KMS-11 (cell line): ENCODE data around the gene R3HDM4.

Source experiments
- H2AFZ ChIP-seq: fragments of 200-600 bp; sonication (generic); 2 replicates; pipeline ENCODE4 v1.6.1; 2016; ENCODE audit warnings: antibody characterized with exemption, mixed run types, low read depth
- H3K27ac ChIP-seq: fragments of 200-600 bp; sonication (generic); 2 replicates; pipeline ENCODE4 v1.6.1; 2016; ENCODE audit warnings: mild to moderate bottlenecking, mixed run types
- H3K27me3 ChIP-seq: fragments of 200-600 bp; sonication (generic); 2 replicates; pipeline ENCODE4 v1.6.1; 2017; ENCODE audit warnings: mild to moderate bottlenecking, low read depth, mixed run types, moderate library complexity; ENCODE audit not compliant: insufficient read depth
- H3K36me3 ChIP-seq: fragments of 200-600 bp; sonication (generic); 2 replicates; pipeline ENCODE4 v1.6.1; 2017; ENCODE audit warnings: mild to moderate bottlenecking, mixed run types; ENCODE audit not compliant: insufficient read depth
- H3K4me1 ChIP-seq: fragments of 200-600 bp; sonication (generic); 2 replicates; pipeline ENCODE4 v1.6.1; 2016; ENCODE audit warnings: mild to moderate bottlenecking, low read depth, mixed run types; ENCODE audit not compliant: poor library complexity, severe bottlenecking
- H3K4me2 ChIP-seq: fragments of 200-600 bp; sonication (generic); 2 replicates; pipeline ENCODE4 v1.7.0; 2016; ENCODE audit warnings: mild to moderate bottlenecking, mixed run types
- H3K4me3 ChIP-seq: fragments of 200-600 bp; sonication (generic); IDR thresholded peaks from 2 replicates; pipeline ENCODE4 v1.6.1; 2017; ENCODE audit warnings: low read depth, low read length, mixed read lengths; ENCODE audit not compliant: insufficient read depth
- H3K79me2 ChIP-seq: fragments of 200-600 bp; sonication (generic); 2 replicates; pipeline ENCODE4 v1.6.1; 2016; ENCODE audit warnings: low read depth, mixed run types; ENCODE audit not compliant: insufficient read depth
- H3K9ac ChIP-seq: fragments of 200-600 bp; sonication (generic); 2 replicates; pipeline ENCODE4 v1.6.1; 2016; ENCODE audit warnings: mild to moderate bottlenecking, mixed run types
- H4K20me1 ChIP-seq: fragments of 200-600 bp; sonication (generic); 2 replicates; pipeline ENCODE4 v1.6.1; 2016; ENCODE audit warnings: mild to moderate bottlenecking, mixed run types; ENCODE audit not compliant: insufficient read depth
- TF ChIP-seq, protein P1 (sequence below): fragments of 200-600 bp; sonication (generic); conservative IDR thresholded peaks from 2 replicates; pipeline ENCODE4 v1.6.1; 2017; ENCODE audit warnings: low read depth, mild to moderate bottlenecking, antibody characterized with exemption, low read length, moderate library complexity, mixed read lengths

The R3HDM4 gene

DNA sequence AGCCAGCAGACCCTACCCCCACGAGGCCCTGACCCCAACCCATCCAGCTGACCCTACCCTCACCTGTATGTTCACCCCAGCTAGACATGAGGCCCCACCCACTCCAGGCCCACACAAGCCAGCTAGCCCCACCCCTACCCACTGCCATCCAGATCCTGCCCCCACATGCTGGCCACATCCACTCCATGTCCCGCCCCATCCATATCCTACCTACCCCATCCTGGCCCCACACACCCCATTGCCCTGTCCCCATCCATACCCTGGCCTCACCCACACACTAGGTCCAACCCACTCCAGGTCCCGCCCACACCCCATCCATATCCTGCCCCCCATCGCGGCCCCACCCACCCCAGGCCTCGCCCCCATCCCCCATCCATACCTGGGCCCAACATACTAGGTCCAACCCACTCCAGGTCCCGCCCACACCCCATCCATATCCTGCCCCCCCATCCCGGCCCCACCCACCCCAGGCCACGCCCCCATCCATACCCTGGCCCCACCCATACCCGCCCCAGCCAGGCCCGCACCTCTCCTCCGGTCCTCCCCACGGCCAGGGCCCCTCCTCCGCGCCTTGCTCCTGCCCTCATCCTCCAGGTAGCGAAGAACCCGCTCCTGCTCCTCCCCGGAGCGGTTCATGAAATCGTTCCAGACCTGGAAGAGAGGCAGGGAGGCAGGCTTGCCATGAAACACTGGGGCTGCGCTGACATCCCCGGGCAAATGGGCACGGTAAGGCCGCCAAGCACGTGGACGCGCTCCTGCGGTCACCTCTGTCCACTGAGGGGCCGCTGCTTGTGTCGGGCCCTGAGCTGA is 12.5 kb downstream of the R3HDM4 start:
- no peaks in the 10 kb centered on the region for H3K27me3 ChIP-seq
- no peak overlapping the region for H2AFZ ChIP-seq
- no peaks in the 10 kb centered on the region for H3K79me2 ChIP-seq
- H3K27ac ChIP-seq, result no peak overlapping the region
- H3K4me3 ChIP-seq, result no peak overlapping the region
- H3K9ac ChIP-seq, result no peak overlapping the region
- H3K4me2 ChIP-seq, result no peak overlapping the region
- no peaks in the 10 kb centered on the region for H4K20me1 ChIP-seq
- H3K36me3 ChIP-seq, result no peaks in the 10 kb centered on the region
- no peaks in the 10 kb centered on the region for H3K4me1 ChIP-seq
- TF ChIP-seq, protein P1, sequence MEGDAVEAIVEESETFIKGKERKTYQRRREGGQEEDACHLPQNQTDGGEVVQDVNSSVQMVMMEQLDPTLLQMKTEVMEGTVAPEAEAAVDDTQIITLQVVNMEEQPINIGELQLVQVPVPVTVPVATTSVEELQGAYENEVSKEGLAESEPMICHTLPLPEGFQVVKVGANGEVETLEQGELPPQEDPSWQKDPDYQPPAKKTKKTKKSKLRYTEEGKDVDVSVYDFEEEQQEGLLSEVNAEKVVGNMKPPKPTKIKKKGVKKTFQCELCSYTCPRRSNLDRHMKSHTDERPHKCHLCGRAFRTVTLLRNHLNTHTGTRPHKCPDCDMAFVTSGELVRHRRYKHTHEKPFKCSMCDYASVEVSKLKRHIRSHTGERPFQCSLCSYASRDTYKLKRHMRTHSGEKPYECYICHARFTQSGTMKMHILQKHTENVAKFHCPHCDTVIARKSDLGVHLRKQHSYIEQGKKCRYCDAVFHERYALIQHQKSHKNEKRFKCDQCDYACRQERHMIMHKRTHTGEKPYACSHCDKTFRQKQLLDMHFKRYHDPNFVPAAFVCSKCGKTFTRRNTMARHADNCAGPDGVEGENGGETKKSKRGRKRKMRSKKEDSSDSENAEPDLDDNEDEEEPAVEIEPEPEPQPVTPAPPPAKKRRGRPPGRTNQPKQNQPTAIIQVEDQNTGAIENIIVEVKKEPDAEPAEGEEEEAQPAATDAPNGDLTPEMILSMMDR, result no peak

DNA sequence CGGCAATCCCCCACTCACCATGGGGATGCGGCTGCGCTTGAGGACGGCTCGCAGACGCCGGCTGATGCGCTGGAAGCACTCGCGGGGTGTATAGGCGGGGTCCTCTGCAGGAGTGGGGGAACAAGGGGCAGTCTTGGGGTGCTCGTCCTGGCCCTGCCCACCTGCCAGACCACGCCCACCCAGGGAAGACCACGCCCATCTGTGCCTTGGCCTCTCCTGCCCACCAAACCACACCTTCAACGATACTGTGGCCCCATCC is 13.0 kb downstream of the R3HDM4 start:
- H3K79me2 ChIP-seq, result no peaks in the 10 kb centered on the region
- TF ChIP-seq, protein P1, result no peak
- H3K4me2 ChIP-seq, result no peak overlapping the region
- no peaks in the 10 kb centered on the region for H3K36me3 ChIP-seq
- H3K4me1 ChIP-seq, result no peaks in the 10 kb centered on the region
- no peaks in the 10 kb centered on the region for H4K20me1 ChIP-seq
- no peaks in the 10 kb centered on the region for H3K27me3 ChIP-seq
- H3K9ac ChIP-seq, result no peak overlapping the region
- no peak overlapping the region for H3K4me3 ChIP-seq
- H2AFZ ChIP-seq, result no peak overlapping the region
- H3K27ac ChIP-seq, result no peak overlapping the region

DNA sequence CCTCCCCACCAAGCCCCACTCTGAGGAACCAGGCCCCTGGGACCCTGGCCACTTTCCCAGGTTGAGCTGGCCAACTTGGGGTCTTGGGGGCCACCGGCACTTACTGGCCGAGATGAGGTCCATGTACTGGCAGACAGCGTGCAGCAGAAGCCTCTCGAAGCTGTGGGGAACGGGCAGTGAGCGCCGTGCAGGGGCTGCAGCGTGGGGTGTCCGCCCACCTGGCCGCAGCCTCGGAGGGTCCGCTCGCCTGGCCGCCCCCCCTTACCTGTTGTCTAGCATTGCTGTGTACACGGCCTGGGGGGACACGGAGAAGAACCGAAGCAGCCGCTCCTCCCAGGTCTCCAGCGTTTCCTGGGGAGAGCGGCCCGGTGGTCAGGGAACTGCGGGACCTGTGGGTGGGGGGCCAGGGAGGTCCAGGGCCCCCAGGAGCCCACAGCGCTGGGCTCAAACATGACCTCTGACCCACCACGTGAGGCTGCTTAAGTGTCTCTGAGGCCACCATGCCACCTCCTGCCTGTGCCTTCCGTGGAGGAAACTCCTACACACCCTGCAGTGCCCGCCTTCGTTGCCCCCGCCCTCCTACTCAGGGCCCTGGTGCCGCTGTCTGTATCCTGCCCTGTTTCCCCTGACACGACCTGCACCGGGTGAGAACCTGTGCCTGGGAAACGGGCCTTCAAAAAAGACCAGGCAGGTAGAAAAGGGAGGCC is 13.5 kb downstream of the R3HDM4 start:
- Histone ChIP-seq H2AFZ (no peak overlapping the region), H3K36me3 (no peaks in the 10 kb centered on the region), H3K9ac (no peak overlapping the region), H3K4me2 (no peak overlapping the region), H3K4me1 (no peaks in the 10 kb centered on the region), H3K27ac (no peak overlapping the region), H4K20me1 (no peaks in the 10 kb centered on the region), H3K79me2 (no peaks in the 10 kb centered on the region), H3K4me3 (no peak overlapping the region), H3K27me3 (no peaks in the 10 kb centered on the region)
- TF ChIP-seq, protein P1, result no peak

DNA sequence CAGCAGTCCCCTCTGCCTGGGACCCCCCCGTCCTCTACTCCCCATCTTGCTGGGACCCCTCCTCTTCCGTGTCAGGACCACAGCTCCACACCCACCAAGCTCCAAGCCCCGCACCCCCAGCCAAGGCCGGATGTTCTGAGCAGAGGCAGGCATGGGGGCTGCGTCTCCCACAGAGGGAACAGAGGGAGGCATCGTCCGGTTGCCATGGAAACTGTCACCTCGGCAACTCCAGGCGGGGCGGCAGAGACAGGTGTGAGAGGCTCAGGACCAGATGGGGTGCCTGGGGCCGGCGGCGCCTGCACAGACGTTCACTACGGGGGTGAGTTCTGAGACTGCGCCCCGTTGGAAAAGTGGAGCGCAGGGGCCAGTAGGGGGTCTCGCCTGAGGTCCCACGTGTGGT is 14.4 kb downstream of the R3HDM4 start:
- Histone ChIP-seq H3K79me2 (no peaks in the 10 kb centered on the region), H3K27me3 (no peaks in the 10 kb centered on the region), H3K4me2 (no peak overlapping the region)

More for the DNA sequence above, 14.4 kb downstream of the R3HDM4 start:
- Histone ChIP-seq H4K20me1 (no peaks in the 10 kb centered on the region), H2AFZ (no peak overlapping the region), H3K27ac (no peak overlapping the region), H3K4me3 (no peak overlapping the region), H3K36me3 (no peaks in the 10 kb centered on the region), H3K9ac (no peak overlapping the region), H3K4me1 (no peaks in the 10 kb centered on the region)
- TF ChIP-seq, protein P1, result no peak
